Kidney glomerular epithelial cell (primary cell): ENCODE results near the gene NONO.
"Not testable (repeated sequence)": the region's sequence is repeated elsewhere in the genome, so short reads cannot be mapped to it uniquely, and the experiment has no call there.

Experiments
- DNase-seq: peaks from one replicate; lab custom pipeline; 2025; lab: John Stamatoyannopoulos, UW

Gene NONO

DNA sequence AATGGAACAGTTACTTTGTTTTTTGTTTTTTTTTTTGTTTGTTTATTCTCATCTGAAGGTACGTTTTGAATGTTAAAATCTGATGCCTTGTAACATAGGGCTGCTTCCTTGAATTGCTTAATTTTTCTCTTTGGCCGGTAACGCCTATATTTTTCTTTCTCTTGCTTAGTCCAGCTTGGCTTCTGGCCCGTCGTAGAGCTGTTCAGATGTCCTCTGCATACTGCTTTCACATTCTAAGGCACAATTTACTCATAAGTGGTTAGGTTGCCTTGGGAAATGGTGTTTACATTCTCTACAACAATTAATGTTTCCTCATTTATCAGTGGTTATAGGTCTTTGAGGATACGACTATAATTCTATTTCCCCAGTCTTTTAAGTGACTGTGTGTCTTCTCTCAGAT lies 7.9 kb downstream of the NONO start:
- DNase-seq = no peak

DNA sequence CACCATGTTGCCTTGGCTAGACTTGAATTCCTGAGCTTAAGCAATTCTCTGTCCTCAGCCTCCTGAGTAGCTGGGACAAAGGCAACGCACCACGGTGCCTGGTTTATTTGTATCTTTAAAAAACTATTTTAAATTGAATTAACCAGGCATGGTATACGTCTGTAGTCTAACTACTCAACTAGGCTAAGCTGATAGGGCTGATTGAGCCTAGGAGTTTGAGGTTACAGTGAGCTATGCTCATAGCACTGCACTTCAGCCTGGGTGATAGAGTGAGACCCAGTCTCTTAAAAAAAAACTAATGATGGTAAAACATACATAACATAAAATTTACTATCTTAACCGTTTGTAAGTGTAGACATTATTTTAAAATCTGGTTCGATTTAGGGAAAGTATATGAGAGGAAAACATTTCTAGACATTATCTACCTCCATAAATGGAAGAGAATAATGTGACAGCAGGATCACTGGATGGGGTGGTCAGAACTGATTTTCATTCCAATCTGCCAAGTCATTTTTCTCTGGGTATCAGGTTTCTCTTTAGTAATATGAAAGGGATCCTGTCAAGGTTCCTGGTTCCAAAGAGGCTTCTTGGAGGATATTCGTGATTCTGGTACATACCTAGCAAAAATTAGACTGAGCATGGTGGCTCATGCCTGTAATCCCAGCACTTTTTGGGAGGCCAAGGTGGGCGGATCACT lies 9.4 kb downstream of the NONO start:
- DNase-seq = no peak

DNA sequence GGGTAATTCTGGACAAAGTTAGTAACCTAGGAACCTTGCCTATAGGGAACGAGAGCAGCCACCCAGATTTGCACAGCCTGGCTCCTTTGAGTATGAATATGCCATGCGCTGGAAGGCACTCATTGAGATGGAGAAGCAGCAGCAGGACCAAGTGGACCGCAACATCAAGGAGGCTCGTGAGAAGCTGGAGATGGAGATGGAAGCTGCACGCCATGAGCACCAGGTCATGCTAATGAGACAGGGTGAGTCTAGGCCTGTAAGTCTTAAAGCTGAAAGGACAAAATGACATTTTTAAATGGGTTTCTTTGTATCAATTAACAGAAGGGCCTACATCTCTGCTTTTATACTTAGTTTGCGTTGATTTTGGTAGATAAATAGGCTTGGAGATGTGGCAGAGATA lies 13.4 kb downstream of the NONO start:
- no peak for DNase-seq

DNA sequence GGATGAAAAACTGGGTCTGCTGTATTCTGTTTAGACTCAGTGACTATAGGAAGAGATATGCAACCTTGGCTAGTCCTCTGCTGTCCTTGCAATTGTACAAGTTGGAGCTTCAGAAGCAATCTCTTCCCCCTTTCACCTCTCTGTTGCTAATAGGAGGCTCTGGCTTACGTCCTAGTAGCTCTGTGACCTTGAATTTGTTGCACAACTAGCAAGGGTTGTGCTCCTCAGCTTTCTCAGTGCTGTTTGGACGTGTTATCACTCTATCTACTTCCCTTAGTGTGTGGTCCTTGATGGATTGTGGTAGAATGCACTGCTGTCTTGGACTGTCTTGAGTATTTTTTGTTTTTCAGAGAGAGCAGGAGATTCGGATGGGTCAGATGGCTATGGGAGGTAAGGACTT lies 14.7 kb downstream of the NONO start:
- DNase-seq = no peak

DNA sequence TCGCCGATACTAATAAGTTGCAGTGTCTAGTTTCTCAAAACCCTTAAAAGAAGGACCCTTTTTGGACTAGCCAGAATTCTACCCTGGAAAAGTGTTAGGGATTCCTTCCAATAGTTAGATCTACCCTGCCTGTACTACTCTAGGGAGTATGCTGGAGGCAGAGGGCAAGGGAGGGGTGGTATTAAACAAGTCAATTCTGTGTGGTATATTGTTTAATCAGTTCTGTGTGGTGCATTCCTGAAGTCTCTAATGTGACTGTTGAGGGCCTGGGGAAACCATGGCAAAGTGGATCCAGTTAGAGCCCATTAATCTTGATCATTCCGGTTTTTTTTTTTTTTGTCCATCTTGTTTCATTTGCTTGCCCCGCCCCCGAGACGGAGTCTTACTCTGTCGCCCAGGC lies 16.6 kb downstream of the NONO start:
- DNase-seq = not testable (repeated sequence)

DNA sequence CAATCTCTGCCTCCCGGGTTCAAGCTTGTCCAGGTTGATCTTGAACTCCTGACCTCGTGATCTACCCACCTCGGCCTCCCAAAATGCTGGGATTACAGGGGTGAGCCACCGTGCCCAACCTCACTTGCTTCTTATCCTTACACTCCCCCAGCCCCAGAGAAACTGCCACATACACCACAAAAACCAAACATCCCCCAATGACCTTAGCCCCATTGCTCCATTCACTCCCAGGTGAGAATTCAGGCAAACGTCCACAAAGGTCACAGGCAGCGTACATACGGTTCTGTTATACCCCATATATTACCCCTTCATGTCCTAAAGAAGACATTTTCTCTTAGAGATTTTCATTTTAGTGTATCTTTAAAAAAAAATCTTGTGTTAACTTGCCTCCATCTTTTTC lies 17.1 kb downstream of the NONO start:
- DNase-seq = not testable (repeated sequence)

DNA sequence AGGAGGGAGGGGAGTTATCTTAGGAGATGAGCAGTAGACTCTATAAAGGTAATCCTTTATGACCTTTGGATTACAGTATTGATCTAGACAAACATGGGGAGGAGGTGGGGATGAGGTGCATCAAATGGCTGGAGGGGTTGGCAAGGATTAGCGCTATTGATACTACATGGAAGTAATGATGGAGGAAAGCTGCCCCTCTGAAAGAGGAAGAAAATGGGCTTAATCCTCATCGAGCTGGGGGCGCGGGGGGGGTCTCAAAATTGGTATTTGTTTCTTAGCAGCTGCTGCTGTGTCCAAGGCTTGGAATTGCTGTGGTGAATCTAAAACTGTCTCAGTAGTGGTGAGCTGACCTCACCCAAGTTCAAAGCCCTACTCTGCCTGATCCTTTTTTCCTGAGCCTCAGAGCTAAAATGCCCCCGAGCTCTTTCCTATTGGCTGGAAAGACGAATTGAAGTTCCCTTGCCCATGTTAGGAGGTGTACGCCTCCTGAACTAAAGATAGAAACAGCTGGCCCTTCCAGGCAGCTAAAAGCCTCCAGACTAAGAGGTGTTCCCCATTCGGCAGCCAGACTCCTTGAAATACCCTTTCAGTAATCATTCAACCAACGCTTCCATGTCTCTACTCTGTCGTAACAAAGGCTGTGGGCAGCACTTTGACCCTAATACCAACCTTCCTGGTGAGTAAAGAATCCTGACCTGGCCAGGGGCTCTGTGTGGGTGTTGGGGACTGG lies 17.9 kb downstream of the NONO start, which contains the start of gene ITGB1BP2:
Gene ITGB1BP2 (plus strand): TSS at position 556 of the 730 bp plus-strand sequence. CDS start 57 bp downstream, at position 613.
- DNase-seq = no peak

DNA sequence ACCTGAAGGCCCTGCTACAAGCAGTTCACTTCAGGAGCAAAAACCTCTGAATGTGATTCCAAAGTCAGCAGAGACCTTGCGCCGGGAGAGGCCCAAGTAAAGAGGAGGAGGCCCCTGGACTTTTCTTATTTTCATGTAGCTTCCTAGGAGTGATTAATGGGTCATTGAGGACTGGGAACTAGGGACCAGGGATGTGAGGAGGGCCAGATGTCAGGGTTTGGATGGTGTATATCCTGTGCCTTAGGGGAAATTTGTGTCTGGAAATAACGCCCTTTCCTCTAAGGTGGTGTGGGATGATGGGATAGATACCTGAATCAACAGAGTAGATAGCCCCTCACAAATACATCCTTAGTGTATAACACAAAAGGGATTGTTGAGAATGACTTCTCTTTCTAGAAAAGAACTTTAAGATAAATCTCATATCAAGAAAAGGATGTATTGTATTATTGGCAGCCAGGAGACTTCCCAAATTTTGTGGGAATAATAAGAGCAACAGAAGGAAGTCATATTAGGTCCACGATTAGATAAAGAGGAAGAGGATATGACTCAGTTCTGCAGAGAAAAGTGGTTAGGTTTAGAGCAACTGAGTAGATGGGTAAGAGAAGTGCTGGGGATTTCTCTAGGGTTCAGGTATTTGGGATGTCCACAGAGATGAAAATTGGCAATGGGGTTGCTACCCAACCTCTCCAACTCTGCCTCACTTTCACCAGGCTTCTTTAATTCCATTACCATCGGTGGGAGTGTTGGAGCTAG lies 19.2 kb downstream of the NONO start:
- no peak for DNase-seq

DNA sequence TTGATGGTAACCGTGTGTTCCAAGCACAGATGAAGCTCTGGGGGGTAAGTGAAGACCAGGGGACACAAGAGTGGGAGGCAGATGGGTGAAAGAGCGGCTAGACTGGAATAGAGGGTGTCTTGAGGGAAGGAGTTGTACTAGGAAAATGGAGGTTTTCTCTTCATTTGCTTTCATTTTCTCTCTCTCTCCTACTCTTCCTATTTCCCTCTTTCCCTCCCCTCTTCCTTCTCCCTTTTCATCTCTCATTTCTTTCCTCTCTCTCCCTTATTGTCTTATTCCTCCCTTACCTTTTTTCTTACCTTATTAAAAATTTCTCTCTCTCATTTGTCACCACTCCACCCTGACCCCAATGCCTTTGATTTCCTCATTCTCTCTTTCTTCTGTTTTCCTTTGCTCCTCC lies 21.1 kb downstream of the NONO start:
- DNase-seq = no peak

DNA sequence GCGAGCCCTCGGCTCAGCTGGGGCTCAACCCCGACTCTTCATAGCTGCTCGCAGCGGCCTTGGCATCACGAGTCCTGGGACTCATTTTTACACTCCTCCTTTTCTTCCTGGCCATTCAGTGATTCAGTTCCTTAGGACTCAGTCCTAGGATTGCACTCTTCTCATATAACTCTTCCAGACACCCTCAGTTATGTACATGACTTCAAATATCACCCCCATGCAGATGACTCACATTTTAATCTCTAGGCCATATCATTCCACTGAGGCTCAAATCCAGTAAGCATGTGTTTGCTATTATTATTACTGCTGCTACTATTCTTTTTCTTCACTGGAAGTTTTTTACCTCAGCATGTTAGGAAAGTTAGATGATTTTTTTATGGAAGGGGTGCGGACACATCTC lies 32.5 kb downstream of the NONO start:
- DNase-seq = no peak

DNA sequence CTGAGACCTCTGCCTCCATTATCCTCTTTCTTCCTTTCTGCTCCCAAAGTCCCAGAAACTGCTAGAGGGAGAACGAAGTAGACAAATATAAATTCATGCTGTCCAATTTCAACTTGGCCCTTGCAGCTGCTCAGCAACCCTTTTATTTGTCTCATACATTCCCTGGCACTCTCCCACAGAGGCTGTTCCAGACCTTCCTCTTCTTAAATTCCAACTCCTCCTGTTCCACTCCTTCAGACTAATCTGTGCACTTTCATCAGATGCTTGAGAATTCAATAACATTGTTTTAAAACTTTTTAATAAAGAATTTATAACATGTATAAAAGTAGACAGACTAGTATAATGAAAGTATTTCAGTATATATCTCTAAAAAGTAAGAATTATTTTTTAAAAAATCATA lies 33.5 kb downstream of the NONO start:
- DNase-seq = not testable (repeated sequence)

DNA sequence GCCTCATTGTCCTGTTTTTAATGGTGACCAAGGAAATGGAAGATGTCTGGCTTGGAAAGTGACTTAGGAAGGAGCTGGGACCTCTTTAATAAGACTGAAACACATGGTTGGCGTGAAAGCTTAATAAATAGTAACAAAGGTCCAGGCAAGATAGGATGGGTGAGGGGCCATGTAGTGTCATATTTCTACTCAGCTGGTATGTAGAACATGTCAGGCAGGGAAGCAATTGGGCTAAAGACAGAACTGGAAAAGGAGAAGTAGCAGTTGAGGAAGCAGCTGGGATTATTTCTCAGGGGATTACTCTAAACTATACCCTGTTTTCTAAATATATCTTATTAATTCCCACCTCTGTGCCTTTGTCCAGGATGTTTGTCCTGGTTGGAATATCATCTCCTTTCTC lies 36.7 kb downstream of the NONO start:
- no peak for DNase-seq

DNA sequence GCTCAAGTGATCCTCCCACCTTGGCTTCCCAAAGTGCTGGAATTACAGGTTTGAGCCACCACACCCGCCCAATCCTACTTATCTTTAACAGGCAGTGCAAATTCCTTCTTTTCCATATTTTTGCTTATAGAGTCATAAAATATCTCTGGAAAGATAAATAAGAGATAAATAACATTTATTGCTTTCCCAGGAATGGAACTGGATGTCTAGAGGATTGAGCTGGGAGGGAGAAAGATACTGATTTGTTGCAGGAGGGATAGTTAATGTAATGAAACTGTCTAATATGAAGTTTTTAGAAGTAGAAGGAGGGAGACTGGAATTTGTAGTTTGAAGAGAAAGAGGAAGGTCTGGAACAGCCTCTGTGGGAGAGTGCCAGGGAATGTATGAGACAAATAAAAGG lies 38.3 kb downstream of the NONO start:
- DNase-seq = no peak

DNA sequence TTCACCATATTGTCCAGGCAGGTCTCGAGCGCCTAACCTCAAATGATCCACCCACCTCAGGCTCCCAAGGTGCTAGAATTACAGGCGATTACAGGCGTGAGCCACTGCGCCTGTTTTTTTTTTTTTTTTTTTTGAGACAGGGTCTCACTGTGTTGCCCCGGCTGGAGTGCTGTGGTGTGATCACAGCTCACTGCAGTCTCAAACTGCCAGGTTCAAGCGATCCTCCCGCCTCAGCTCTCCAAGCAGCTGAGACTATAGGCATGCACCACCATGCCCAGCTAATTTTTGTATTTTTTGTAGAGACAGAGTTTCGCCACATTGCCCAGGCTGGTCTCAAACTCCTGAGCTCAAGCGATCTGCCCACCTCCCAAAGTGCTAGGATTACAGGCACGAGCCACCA lies 41.0 kb downstream of the NONO start:
- DNase-seq = not testable (repeated sequence)

DNA sequence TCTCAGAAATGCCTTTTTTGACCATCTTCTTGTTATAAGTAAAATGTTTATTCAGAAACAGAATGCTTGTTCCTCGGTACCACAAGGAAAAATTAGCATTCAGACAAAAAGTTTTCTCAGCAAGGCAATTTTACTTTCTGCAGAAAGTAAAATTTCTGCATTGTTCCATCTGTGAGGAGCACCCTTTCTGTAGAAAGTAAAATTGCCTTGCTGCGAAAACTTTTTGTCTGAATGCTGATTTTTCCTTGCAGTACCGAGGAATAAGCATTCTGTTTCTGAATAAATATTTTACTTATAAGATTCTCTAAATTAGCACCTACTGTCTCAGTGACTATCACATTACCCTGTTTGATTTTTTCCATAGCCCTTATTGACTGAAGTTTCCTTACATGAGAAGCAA lies 43.0 kb downstream of the NONO start:
- no peak for DNase-seq

DNA sequence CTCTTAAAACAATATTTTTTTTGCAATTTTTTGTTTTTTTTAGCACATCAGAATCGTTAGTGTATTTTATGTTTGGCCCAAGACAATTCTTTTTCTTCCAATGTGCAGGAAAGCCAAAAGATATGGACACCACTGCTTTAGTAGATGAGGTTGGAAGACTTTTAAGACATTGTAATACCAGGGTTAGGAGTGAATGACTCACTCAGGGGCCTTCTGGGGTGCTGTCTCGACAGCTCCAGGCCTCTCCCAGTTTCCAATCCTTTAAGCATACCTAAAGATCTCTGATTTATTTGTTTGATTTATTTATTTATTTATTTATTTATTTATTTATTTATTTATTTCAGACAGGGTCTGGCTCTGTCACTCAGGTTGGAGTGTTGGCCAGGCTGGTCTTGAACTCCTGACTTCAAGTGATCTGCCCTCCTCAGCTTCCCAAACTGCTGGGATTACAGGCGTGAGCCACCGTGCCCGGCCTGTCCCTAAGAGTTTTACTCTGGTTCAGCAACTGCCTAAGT lies 65.8 kb downstream of the NONO start:
- not testable (repeated sequence) for DNase-seq

DNA sequence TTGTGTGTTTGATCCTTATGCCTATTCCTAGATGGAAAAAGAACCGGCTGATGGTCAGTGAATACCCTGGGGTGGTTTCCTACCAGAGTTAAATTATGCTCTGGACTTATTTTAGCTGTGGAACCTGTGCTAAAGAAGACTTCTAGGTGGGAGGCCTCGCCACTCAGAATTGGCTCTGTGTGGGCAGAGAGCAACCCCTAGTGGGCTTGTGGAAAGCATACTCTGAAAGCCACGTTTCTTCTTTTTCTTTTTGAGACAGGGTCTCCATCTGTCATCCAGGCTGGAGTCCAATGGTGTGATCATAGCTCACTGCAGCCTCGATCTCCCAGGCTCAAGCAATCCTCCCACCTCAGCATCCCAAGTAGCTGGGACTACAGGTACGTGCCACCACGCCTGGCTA lies 66.4 kb downstream of the NONO start:
- DNase-seq = not testable (repeated sequence)
